ENCODE measurements around the gene ATXN1.

GRCh38 chr6:16415677-16416076 lies 345.6 kb downstream of the ATXN1 start:
- TF ChIP-seq BHLHE40 (IDR thresholded peaks at IDR 0.05; ENCODE audit: borderline replicate concordance), result no peak
- no peak for TF ChIP-seq FOXA1 (IDR thresholded peaks at IDR 0.05)
- TF ChIP-seq SP1 (IDR thresholded peaks at IDR 0.05), result no peak
- no peak for TF ChIP-seq FOXK2 (IDR thresholded peaks at IDR 0.05)
- no peak for TF ChIP-seq ELF4 (IDR thresholded peaks at IDR 0.05)
- no peak for TF ChIP-seq TARDBP (IDR thresholded peaks at IDR 0.05)
- TF ChIP-seq PKNOX1 (IDR thresholded peaks at IDR 0.05), result no peak

Data from HEK293T (cell line).